ENCODE results near the gene PHOSPHO2. TPM values are rescaled to one million over a fixed set of nuclear protein-coding genes. Genes with fewer than 3 reads are reported as not detected.

PHOSPHO2 gene
- total RNA-seq, 2 donors from 2014 or later = 0.66 to 6.7 TPM

- Histone ChIP-seq H3K36me3 (replicated peaks in 1 of 2; ENCODE audit: insufficient read depth in 1 of 2, low read depth in 2 of 2) (no peaks in the 10 kb centered on the region), H3K27me3 (no peaks in the 10 kb centered on the region), H3K4me1 (peaks cover 16% of the 10 kb centered on the region), H3K27ac (peak overlapping the region in 3 of 4 donors; percentile 49 to 62 (median 62)), H3K4me3 (no peak overlapping the region), H3K9me3 (no peaks in the 10 kb centered on the region)
- 39 to 46% methylated on average over 13 of the region's 13 CpGs for WGBS, 2 donors
- intact Hi-C loops (cut with DNase I) = no loop called here
- TF ChIP-seq POLR2A (IDR thresholded peaks at IDR 0.05) (no peak), CTCF (IDR thresholded peaks at IDR 0.05) (no peak)
- ATAC-seq = peak; percentile 33
- DNase-seq = peak in 1 of 4 donors; percentile 24
These were observed 38.5 kb downstream of the PHOSPHO2 start for GRCh38 chr2:169732583-169733358.

DNA sequence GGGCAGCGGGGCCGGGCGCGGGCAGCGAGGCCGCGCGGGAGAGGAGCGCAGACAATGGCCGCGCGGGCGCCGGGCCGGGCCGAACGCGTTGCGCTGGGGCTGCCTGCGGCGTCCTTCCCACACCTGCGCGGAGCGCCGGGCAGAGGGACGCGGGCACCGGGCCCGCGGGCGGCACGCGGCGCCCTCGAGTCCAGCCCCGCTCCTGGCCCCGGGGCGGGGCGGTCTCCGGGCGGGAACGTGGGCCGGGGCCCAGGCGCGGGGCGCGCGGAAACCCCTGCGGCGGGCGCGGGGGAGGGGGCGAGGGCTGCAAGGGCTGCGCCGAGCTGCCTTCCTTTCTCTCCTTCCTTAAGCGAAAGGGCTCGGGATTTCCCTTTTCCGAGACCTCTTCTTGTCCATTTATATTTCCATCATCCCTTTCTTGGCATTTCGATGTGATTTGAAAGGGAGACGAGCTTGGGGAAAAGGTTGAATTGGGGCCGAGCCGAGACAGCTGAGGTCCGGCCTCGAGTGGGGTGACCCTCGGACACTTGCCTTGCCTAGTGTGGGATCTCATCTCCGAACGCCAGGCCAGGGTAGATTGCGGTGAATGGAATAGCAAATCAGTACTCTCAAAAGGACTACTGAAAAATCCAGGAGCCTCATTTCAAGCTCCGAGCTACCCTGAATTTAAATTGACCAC is 40.0 kb downstream of the PHOSPHO2 start:
- H3K27ac ChIP-seq = no peak overlapping the region
- no peaks in the 10 kb centered on the region for H3K9me3 ChIP-seq
- peaks cover 16% of the 10 kb centered on the region for H3K4me1 ChIP-seq
- H3K27me3 ChIP-seq = no peaks in the 10 kb centered on the region
- DNase-seq (peak; percentile 17 to 58 (median 28)), ATAC-seq (peak; percentile 75)
- H3K36me3 ChIP-seq (replicated peaks in 1 of 2; ENCODE audit: insufficient read depth in 1 of 2, low read depth in 2 of 2) = no peaks in the 10 kb centered on the region
- H3K4me3 ChIP-seq = peak overlapping the region; percentile 14 to 30
- TF ChIP-seq CTCF (IDR thresholded peaks at IDR 0.05) = no peak
- no peak for TF ChIP-seq POLR2A (IDR thresholded peaks at IDR 0.05)
- intact Hi-C loops (cut with DNase I) = no loop called here
- 1 to 2% methylated on average over 29 to 69 of the region's 69 CpGs for WGBS, 2 donors

- peaks cover 16% of the 10 kb centered on the region for H3K4me1 ChIP-seq
- H3K9me3 ChIP-seq = no peaks in the 10 kb centered on the region
- no peak overlapping the region for H3K27ac ChIP-seq
- WGBS, 2 donors = 80 to 82% methylated on average over 4 of the region's 4 CpGs
- H3K36me3 ChIP-seq (replicated peaks in 1 of 2; ENCODE audit: insufficient read depth in 1 of 2, low read depth in 2 of 2) = no peaks in the 10 kb centered on the region
- TF ChIP-seq POLR2A (IDR thresholded peaks at IDR 0.05) = no peak
- no peak for TF ChIP-seq CTCF (IDR thresholded peaks at IDR 0.05)
- H3K4me3 ChIP-seq = no peak overlapping the region
- ATAC-seq = no peak
- intact Hi-C loops (cut with DNase I) = no loop called here
- no peak for DNase-seq
- no peaks in the 10 kb centered on the region for H3K27me3 ChIP-seq
These were observed 41.4 kb downstream of the PHOSPHO2 start for GRCh38 chr2:169735623-169736022.

- H3K27ac ChIP-seq = no peak overlapping the region
These were observed 42.6 kb downstream of the PHOSPHO2 start for GRCh38 chr2:169736902-169737301.

More at GRCh38 chr2:169736902-169737301, 42.6 kb downstream of the PHOSPHO2 start:
- Histone ChIP-seq H3K9me3 (no peaks in the 10 kb centered on the region), H3K4me3 (no peak overlapping the region), H3K4me1 (peaks cover 16% of the 10 kb centered on the region), H3K36me3 (replicated peaks in 1 of 2; ENCODE audit: insufficient read depth in 1 of 2, low read depth in 2 of 2) (no peaks in the 10 kb centered on the region), H3K27me3 (no peaks in the 10 kb centered on the region)
- TF ChIP-seq CTCF (IDR thresholded peaks at IDR 0.05) (no peak), POLR2A (IDR thresholded peaks at IDR 0.05) (no peak)
- 83 to 86% methylated on average over 5 of the region's 5 CpGs for WGBS, 2 donors
- no peak for ATAC-seq
- intact Hi-C loops (cut with DNase I) = no loop called here
- no peak for DNase-seq
